Choroid plexus epithelial cell (primary cell): Measurements from ENCODE around the gene ARNT2.

ENCODE experiments used
- DNase-seq: peaks from one replicate; pipeline ENCODE4 v3.0.0-alpha.2; 2010; ENCODE audit warnings: low read depth
- H3K4me3 ChIP-seq: 2 replicates; pipeline ENCODE4 v1.5.1; 2011; ENCODE audit warnings: low read depth, mild to moderate bottlenecking, control low read depth, low read length, moderate library complexity
- CTCF ChIP-seq: conservative IDR thresholded peaks from 2 replicates; pipeline ENCODE4 v1.5.1; 2011; ENCODE audit warnings: low read depth, mild to moderate bottlenecking, control low read depth, inconsistent platforms, low read length, moderate library complexity

Gene ARNT2

GRCh38 chr15:80531388-80531787 is 127.2 kb downstream of the ARNT2 start:
- H3K4me3 ChIP-seq = no peak overlapping the region
- no peak for DNase-seq
- no peak for TF ChIP-seq CTCF

GRCh38 chr15:80531796-80532195 is 127.6 kb downstream of the ARNT2 start:
- DNase-seq = peak; percentile 47
- H3K4me3 ChIP-seq = no peak overlapping the region
- no peak for TF ChIP-seq CTCF

- DNase-seq = no peak
- H3K4me3 ChIP-seq = no peak overlapping the region
- TF ChIP-seq CTCF = no peak
Observed at GRCh38 chr15:80533790-80534333, 129.7 kb downstream of the ARNT2 start.

DNA sequence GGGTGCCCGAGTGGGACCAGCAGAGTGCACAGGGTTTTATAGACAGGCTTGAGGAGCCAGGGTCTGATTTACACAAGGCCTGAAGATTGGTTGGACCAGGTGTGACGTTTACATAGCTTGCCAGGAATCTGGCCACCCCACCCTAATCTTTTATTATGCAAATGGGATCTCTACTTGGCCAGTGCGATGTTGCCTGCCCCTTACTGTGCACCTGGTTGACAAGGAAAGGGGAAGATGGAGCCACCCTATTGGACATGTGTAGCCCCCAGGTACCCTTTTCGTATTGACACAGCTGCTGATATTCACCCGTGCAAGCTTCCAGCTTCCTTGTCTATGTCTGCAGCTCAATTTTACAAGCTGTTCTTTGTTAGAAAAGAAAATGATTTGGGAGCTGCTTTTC is 132.0 kb downstream of the ARNT2 start:
- no peak overlapping the region for H3K4me3 ChIP-seq
- TF ChIP-seq CTCF = no peak
- DNase-seq = no peak

DNA sequence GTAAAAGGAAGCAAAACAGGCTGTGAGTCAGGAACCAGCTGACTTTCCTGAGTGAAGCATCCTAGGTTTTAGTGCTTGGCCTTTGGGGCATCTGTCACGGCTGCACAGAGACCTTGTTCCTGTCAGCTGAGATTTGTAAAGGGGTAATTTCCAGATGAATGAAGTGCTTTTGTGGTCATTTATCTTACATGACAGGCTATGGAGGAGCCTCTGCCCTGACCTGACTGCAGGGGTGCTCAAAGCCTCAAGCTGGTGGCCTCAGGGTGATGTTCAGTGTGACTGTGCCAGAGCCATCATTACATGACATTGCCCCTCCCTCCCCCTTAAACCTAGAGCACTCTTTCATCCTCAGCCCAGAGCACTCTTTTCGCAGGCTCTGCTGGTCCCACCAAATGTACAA is 132.5 kb downstream of the ARNT2 start:
- no peak for DNase-seq
- TF ChIP-seq CTCF = no peak
- H3K4me3 ChIP-seq = no peak overlapping the region

- DNase-seq = no peak
- H3K4me3 ChIP-seq = no peak overlapping the region
- TF ChIP-seq CTCF = no peak
Observed at GRCh38 chr15:80545078-80545477, 140.9 kb downstream of the ARNT2 start.

DNA sequence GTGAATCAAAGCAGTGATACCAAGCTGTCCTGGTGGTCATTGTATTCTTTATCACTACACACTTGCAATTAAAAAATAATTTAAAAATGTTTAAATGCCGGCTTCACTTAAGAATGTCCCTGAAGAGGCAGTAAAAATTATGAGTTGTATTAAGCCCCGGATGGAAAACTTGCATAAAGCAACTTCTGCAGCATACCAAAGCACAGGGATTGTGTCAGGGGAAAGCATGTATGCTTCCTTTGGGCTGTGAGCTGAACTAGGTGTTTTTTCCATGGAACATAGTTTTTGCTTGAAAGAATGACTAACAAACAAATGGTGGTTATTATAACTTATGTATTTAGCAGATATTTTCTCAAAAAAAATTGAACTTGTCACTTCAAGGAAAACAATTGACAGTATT is 143.1 kb downstream of the ARNT2 start:
- TF ChIP-seq CTCF = no peak
- peak; percentile 58 for DNase-seq
- no peak overlapping the region for H3K4me3 ChIP-seq
